MCF 10A (cell line): ENCODE measurements around the gene DLGAP3. TPM values are rescaled to one million over a fixed set of nuclear protein-coding genes. Genes with fewer than 3 reads are reported as not detected.
"Not testable (repeated sequence)": the region's sequence is repeated elsewhere in the genome, so short reads cannot be mapped to it uniquely, and the experiment has no call there.

Experiments
- BruUV-seq: library from RNA; stranded (reverse); fragments of 400-500 nt; replicated peaks from 2 replicates; lab custom pipeline; 2021; lab: Mats Ljungman, UMichigan
- CTCF ChIA-PET: fragments of 300-600 bp; sonication (Branson Sonifier 250); formaldehyde crosslinking; extraction: SDS; loops from one replicate; lab custom pipeline; 2021; ENCODE audit warnings: antibody characterized with exemption, inconsistent platforms; lab: Yijun Ruan, JAX
- POLR2A ChIA-PET: fragments of 300-600, 350-650 bp; sonication (Branson Sonifier 250); formaldehyde crosslinking; extraction: SDS; loops from one replicate; lab custom pipeline; 2020; ENCODE audit warnings: antibody characterized with exemption, inconsistent platforms; lab: Yijun Ruan, JAX
- DNase-seq: peaks from one replicate; pipeline ENCODE4 v3.0.0-alpha.2; 2018; ENCODE audit not compliant: unreplicated experiment
- H3K27ac Mint-ChIP-seq: one replicate; pipeline ENCODE4 v1.8.0; 2022; ENCODE audit warnings: mild to moderate bottlenecking, low read depth, mixed read lengths; ENCODE audit not compliant: unreplicated experiment
- H3K27me3 Mint-ChIP-seq: one replicate; pipeline ENCODE4 v1.8.0; 2022; ENCODE audit warnings: mixed read lengths; ENCODE audit not compliant: insufficient read depth, unreplicated experiment
- H3K36me3 Mint-ChIP-seq: one replicate; pipeline ENCODE4 v1.8.0; 2022; ENCODE audit warnings: mild to moderate bottlenecking, moderate library complexity, mixed read lengths; ENCODE audit not compliant: insufficient read depth, unreplicated experiment
- H3K4me1 Mint-ChIP-seq: one replicate; pipeline ENCODE4 v1.8.0; 2022; ENCODE audit warnings: mixed read lengths; ENCODE audit not compliant: insufficient read depth, unreplicated experiment
- H3K4me3 Mint-ChIP-seq: one replicate; pipeline ENCODE4 v1.8.0; 2022; ENCODE audit warnings: mild to moderate bottlenecking, moderate library complexity, mixed read lengths; ENCODE audit not compliant: unreplicated experiment
- H3K9me3 Mint-ChIP-seq: one replicate; pipeline ENCODE4 v1.8.0; 2022; ENCODE audit warnings: mixed read lengths; ENCODE audit not compliant: unreplicated experiment
- CTCF ChIP-seq: fragments of 200-600 bp; IDR thresholded peaks from one replicate; pipeline ENCODE4 v1.8.0; 2022; ENCODE audit warnings: antibody characterized with exemption, mild to moderate bottlenecking; ENCODE audit not compliant: unreplicated experiment
- intact Hi-C: fragments of 100-400 bp; cut with micrococcal nuclease; formaldehyde crosslinking; loops from 2 replicates; pipeline ENCODE4 v1.14.1; 2022
- total RNA-seq: library from RNA; stranded (reverse); gene quantifications from 2 replicates; pipeline ENCODE4 v1.2.3, GENCODE V29; 2022

DLGAP3 gene
- total RNA-seq, 1 experiment from 2014 or later = 0.14 TPM

GRCh38 chr1:34825455-34826091 is 103.9 kb downstream of the DLGAP3 start:
- H3K27ac Mint-ChIP-seq = no peak overlapping the region
- H3K36me3 Mint-ChIP-seq = no peaks in the 10 kb centered on the region
- intact Hi-C loops = no loop called here
- DNase-seq = no peak
- no TSS peak for BruUV-seq
- POLR2A ChIA-PET = no interaction called here
- H3K27me3 Mint-ChIP-seq = no peaks in the 10 kb centered on the region
- no peaks in the 10 kb centered on the region for H3K4me1 Mint-ChIP-seq
- H3K4me3 Mint-ChIP-seq = no peak overlapping the region
- H3K9me3 Mint-ChIP-seq = no peaks in the 10 kb centered on the region
- CTCF ChIA-PET = interaction anchor here (2.2 kb wide), 1 partner anchor 27 kb away, joined by 13 read pairs; no protein-coding TSS in a partner anchor
- no peak for TF ChIP-seq CTCF

GRCh38 chr1:34824817-34825454 is 104.5 kb downstream of the DLGAP3 start:
- TF ChIP-seq CTCF = no peak
- ChIA-PET POLR2A (no interaction called here), CTCF (interaction anchor here (2.2 kb wide), 1 partner anchor 28 kb away, joined by 13 read pairs; no protein-coding TSS in a partner anchor)
- Mint-ChIP-seq H3K27ac (no peak overlapping the region), H3K27me3 (no peaks in the 10 kb centered on the region), H3K4me3 (no peak overlapping the region), H3K4me1 (no peaks in the 10 kb centered on the region), H3K9me3 (no peaks in the 10 kb centered on the region), H3K36me3 (no peaks in the 10 kb centered on the region)
- no TSS peak for BruUV-seq
- DNase-seq = no peak
- intact Hi-C loops = no loop called here

- BruUV-seq = no TSS peak
- H3K36me3 Mint-ChIP-seq = no peaks in the 10 kb centered on the region
- TF ChIP-seq CTCF = no peak
- intact Hi-C loops = no loop called here
- no peak for DNase-seq
- no peaks in the 10 kb centered on the region for H3K27me3 Mint-ChIP-seq
- no peak overlapping the region for H3K27ac Mint-ChIP-seq
- H3K9me3 Mint-ChIP-seq = no peaks in the 10 kb centered on the region
- no peaks in the 10 kb centered on the region for H3K4me1 Mint-ChIP-seq
- no peak overlapping the region for H3K4me3 Mint-ChIP-seq
- ChIA-PET POLR2A (no interaction called here), CTCF (no interaction called here)
Observed at GRCh38 chr1:34822202-34822601, 107.2 kb downstream of the DLGAP3 start.

- intact Hi-C loops, DNase-seq, H3K4me3 Mint-ChIP-seq, H3K9me3 Mint-ChIP-seq, H3K4me1 Mint-ChIP-seq, H3K27ac Mint-ChIP-seq, BruUV-seq, H3K27me3 Mint-ChIP-seq, H3K36me3 Mint-ChIP-seq, POLR2A ChIA-PET: not testable (repeated sequence)
- CTCF ChIA-PET = interaction anchor here (0.6 kb wide), 1 partner anchor 967 kb away, joined by 3 read pairs; no protein-coding TSS in a partner anchor
Observed at GRCh38 chr1:34818862-34819261, 110.6 kb downstream of the DLGAP3 start.
